Measurements from ENCODE around the gene BHMT. TPM values are rescaled to one million over a fixed set of nuclear protein-coding genes. Genes with fewer than 3 reads are reported as not detected.

The BHMT gene
- total RNA-seq, 4 donors from 2014 or later = 2.4 to 5.9 (median 4.1) TPM

- WGBS, 2 donors = 72% methylated on average over 3 of the region's 3 CpGs
- Histone ChIP-seq H3K9me3 (peaks cover 0 to 12% (median 2%) of the 10 kb centered on the region in 4 donors), H3K27me3 (no peaks in the 10 kb centered on the region), H3K4me1 (no peaks in the 10 kb centered on the region), H3K4me3 (no peak overlapping the region), H3K36me3 (no peaks in the 10 kb centered on the region), H3K27ac (no peak overlapping the region)
- DNase-seq (ENCODE audit: low spot score in 2 of 2) = no peak
- TF ChIP-seq CTCF (IDR thresholded peaks at IDR 0.05) = no peak
- TF ChIP-seq POLR2A (IDR thresholded peaks at IDR 0.05) = no peak
- no peak for TF ChIP-seq EP300 (IDR thresholded peaks at IDR 0.05)
Measured at GRCh38 chr5:79140553-79140952, 28.9 kb downstream of the BHMT start.

- Histone ChIP-seq H3K27ac (no peak overlapping the region), H3K9me3 (peaks cover 0 to 12% (median 2%) of the 10 kb centered on the region in 4 donors), H3K4me1 (no peaks in the 10 kb centered on the region), H3K4me3 (no peak overlapping the region), H3K36me3 (no peaks in the 10 kb centered on the region), H3K27me3 (no peaks in the 10 kb centered on the region)
- DNase-seq (ENCODE audit: low spot score in 2 of 2) = no peak
- TF ChIP-seq EP300 (IDR thresholded peaks at IDR 0.05) (no peak), CTCF (IDR thresholded peaks at IDR 0.05) (no peak), POLR2A (IDR thresholded peaks at IDR 0.05) (no peak)
- 83 to 86% methylated on average over 6 of the region's 6 CpGs for WGBS, 2 donors
Measured at GRCh38 chr5:79143684-79144379, 32.2 kb downstream of the BHMT start.

- no peak overlapping the region for H3K4me3 ChIP-seq
- no peaks in the 10 kb centered on the region for H3K36me3 ChIP-seq
- TF ChIP-seq POLR2A (IDR thresholded peaks at IDR 0.05) (no peak), CTCF (IDR thresholded peaks at IDR 0.05) (no peak), EP300 (IDR thresholded peaks at IDR 0.05) (no peak)
- H3K27me3 ChIP-seq = no peaks in the 10 kb centered on the region
- no peak overlapping the region for H3K27ac ChIP-seq
- no peak for DNase-seq (ENCODE audit: low spot score in 2 of 2)
- H3K9me3 ChIP-seq = no peaks in the 10 kb centered on the region
- H3K4me1 ChIP-seq = no peaks in the 10 kb centered on the region
Measured at GRCh38 chr5:79147076-79147475, 35.5 kb downstream of the BHMT start.

GRCh38 chr5:79149433-79149832 lies 37.8 kb downstream of the BHMT start:
- 72 to 79% methylated on average over 3 of the region's 3 CpGs for WGBS, 2 donors
- Histone ChIP-seq H3K9me3 (no peaks in the 10 kb centered on the region), H3K27me3 (no peaks in the 10 kb centered on the region), H3K36me3 (no peaks in the 10 kb centered on the region), H3K4me3 (no peak overlapping the region), H3K27ac (no peak overlapping the region), H3K4me1 (no peaks in the 10 kb centered on the region)
- no peak for TF ChIP-seq EP300 (IDR thresholded peaks at IDR 0.05)
- no peak for TF ChIP-seq CTCF (IDR thresholded peaks at IDR 0.05)
- TF ChIP-seq POLR2A (IDR thresholded peaks at IDR 0.05) = no peak
- no peak for DNase-seq (ENCODE audit: low spot score in 2 of 2)

GRCh38 chr5:79151942-79152671 lies 40.5 kb downstream of the BHMT start:
- Histone ChIP-seq H3K27ac (no peak overlapping the region), H3K36me3 (no peaks in the 10 kb centered on the region), H3K4me3 (no peak overlapping the region), H3K27me3 (no peaks in the 10 kb centered on the region), H3K9me3 (no peaks in the 10 kb centered on the region), H3K4me1 (no peaks in the 10 kb centered on the region)
- no peak for DNase-seq (ENCODE audit: low spot score in 2 of 2)
- WGBS, 2 donors = 52 to 53% methylated on average over 6 of the region's 6 CpGs
- TF ChIP-seq EP300 (IDR thresholded peaks at IDR 0.05) (no peak), POLR2A (IDR thresholded peaks at IDR 0.05) (no peak), CTCF (IDR thresholded peaks at IDR 0.05) (no peak)

Data from tibial nerve (tissue), 4 donors.